ENCODE data around the gene GRM8.

The GRM8 gene

GRCh38 chr7:127252778-127253280 lies at the start of gene GRM8:
TSS of gene GRM8 (minus strand) at chr7:127252941.
- no peak for DNase-seq (ENCODE audit: low read depth in 2 of 2)

DNA sequence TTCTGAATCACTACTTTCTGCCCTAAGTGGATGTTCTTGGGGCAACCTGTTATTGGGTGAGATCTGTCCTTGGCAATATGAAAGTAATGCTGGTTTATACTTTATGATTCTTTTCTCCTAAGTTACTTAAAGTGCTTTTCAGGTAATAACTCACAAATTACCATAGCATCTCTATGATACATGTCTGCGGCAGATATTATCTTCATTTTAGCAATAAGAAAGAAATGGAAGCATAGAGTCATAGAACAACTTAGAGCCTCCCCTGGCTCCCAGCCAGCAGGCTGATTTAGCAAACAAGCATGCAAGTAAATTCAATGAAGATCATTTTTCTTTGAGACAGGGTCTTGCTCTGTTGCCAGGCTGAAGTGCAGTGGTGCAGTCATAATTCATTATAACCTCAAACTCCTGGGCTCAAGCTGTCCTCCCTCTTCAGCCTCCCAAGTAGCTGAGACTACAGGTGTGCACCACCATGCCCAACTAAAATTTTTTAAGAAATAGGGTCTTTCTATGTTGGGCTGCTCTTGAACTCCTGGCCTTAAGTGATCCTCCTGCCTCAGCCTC lies 38.1 kb upstream of the GRM8 start:
- no peak for DNase-seq (ENCODE audit: low read depth in 2 of 2)

GRCh38 chr7:127290116-127290655 lies 37.4 kb upstream of the GRM8 start:
- DNase-seq (ENCODE audit: low read depth in 2 of 2), result no peak

DNA sequence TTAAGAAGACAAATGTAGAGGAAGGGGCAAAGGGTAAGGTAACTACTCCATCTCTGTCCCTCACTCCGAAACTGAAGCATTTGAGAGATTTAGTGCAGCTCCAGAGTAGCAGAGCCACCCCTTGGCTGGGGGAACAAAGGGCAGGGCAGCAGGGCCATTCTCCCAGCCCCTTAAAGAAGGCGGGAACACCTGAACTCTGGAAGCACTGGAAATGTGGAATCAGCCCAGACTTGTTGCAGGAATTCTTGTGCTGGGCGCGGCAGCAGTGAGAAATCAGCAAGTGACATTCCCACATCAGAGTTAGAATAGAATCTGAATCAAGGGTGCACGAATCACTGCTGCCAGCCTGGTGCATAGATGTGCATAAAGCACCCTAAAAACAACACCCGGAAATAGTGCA lies 34.4 kb upstream of the GRM8 start:
- DNase-seq (ENCODE audit: low read depth in 2 of 2), result no peak

DNA sequence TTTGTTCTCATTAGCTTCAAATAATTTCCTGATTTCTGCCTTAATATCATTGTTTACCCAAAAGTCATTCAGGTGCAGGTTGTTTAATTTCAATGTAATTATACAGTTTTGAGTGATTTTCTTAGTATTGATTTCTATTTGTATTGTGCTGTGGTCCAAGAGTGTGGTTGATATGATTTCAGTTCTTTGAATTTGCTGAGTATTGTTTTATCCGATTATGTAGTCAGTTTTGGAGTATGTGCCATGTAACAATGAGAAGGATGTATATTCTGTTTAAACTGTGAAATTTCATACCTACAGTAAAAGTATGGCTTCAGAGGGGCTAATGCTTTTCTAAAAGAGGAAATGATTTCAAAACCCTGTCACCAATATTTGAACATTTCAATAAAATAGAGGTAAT lies 17.4 kb upstream of the GRM8 start:
- no peak for DNase-seq (ENCODE audit: low read depth in 2 of 2)

DNA sequence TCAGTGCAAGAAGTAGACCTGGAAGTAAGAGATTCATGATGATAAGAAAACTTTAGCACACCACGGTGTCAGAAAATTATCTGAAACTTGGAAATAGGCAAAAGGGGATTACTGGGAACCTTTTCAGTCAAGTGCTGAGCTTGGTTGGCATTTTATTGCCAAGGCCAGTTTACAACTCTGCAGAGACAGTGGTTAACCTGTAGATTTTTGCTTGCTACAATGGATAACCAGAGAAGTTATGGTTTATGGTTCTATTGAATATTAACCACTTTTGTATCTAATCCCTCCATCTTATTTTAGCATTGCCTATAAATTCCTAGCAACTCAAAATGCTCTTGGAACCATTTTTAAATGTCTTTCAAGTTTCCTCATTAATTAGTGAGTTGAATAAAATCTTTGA lies 13.3 kb upstream of the GRM8 start:
- DNase-seq (ENCODE audit: low read depth in 2 of 2), result no peak

GRCh38 chr7:127264219-127264618 lies 11.5 kb upstream of the GRM8 start:
- DNase-seq (ENCODE audit: low read depth in 2 of 2), result no peak

GRCh38 chr7:127258111-127258510 lies 5.4 kb upstream of the GRM8 start:
- DNase-seq (ENCODE audit: low read depth in 2 of 2), result no peak

- no peak for DNase-seq (ENCODE audit: low read depth in 2 of 2)
These were observed 4.3 kb upstream of the GRM8 start for GRCh38 chr7:127257086-127257485.

DNA sequence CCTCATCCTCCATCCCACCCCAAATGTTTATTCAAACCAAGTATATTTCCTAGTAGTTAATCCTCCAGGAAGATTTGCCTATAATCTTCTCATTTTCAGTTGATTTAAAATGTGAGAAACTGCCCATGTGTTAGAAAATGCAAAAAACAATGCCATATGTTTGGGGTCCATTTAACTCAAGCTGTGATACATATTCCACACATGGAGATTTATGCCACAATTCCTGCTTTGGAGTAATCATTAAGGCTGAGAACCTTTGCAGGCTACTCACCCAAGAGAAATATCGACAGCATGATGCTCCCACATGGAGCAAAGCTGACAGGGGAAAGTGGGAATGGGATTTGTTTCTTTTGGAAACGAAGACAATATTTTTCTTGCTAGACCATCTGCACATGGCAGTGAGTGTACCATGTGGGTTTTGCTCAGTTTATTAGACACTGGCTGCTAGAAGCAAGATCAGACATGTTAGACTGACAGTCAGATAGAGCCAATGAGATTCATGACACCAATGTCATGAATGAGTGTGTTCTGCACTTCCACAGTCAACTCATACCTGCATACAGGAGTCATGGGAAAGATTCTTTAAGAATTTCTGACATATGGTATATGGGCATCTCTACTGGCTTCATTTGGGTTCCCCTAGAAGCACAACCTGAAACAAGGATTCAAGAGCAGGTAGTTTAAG lies 3.4 kb upstream of the GRM8 start:
- DNase-seq (ENCODE audit: low read depth in 2 of 2), result no peak

- DNase-seq (ENCODE audit: low read depth in 2 of 2), result no peak
These were observed 1.5 kb upstream of the GRM8 start for GRCh38 chr7:127254163-127254684.

- peak; percentile 21 to 29 for DNase-seq (ENCODE audit: low read depth in 2 of 2)
These were observed 781 bp upstream of the GRM8 start for GRCh38 chr7:127253281-127254162.

DNA sequence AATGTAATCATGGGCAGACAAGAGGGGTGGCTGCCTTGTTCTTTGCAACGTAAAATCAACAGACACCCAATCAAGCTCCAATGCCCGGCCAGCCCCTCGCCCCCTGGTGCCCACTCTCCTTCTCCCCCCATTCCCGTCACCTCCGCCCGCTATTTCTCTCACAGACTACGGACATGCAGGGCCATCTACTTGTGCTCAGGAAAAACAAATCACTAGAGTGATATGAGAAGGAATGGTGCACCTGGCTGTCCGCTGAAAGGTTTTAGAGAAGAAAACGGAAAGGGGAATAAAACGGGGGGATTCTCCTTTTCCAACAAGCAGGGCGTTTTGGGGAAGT lies 396 bp downstream of the GRM8 start:
- DNase-seq (ENCODE audit: low read depth in 2 of 2), result no peak

GRCh38 chr7:127251465-127252376 lies 1.0 kb downstream of the GRM8 start:
- no peak for DNase-seq (ENCODE audit: low read depth in 2 of 2)

- no peak for DNase-seq (ENCODE audit: low read depth in 2 of 2)
These were observed 1.7 kb downstream of the GRM8 start for GRCh38 chr7:127251036-127251464.

GRCh38 chr7:127250312-127251035 lies 2.3 kb downstream of the GRM8 start:
- no peak for DNase-seq (ENCODE audit: low read depth in 2 of 2)

DNA sequence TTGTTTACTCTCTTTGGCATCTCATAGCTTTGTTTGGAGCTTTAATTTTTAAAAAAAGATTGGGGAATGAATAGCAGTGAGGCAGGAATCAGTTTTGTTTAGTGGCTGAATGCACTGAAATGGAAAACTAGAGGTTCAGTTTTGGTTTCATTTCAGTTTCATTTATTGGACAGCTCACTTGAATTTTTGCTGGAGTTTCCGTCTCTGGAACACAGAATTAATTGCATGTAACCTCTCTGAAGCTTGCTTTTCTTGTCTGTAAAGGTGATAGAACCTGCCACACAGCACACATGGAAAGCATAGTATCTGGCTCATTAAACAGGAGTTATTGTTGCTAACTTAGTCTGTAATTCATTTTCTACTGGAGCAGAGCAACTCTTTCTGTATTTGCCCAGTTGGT lies 7.1 kb downstream of the GRM8 start:
- no peak for DNase-seq (ENCODE audit: low read depth in 2 of 2)

DNA sequence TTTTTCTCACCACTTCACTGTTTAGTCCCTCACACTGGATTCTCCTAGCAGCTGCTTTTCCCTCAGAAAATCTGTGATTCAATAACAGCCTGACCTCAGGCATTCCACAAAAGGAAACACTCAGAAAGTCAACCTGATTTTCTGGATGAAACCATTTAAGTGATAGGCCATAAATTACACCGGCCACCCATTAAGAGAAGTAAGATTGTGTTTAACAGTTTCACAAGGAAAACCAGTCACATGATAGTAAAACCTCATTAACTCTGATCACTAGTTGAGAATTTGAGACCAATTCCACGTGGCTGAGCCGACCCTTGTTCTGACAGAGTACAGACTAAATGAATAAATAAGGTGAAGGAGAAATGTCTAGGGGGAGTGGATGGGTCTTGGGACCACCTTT lies 7.7 kb downstream of the GRM8 start:
- DNase-seq (ENCODE audit: low read depth in 2 of 2), result no peak

GRCh38 chr7:127239814-127240213 lies 12.9 kb downstream of the GRM8 start:
- no peak for DNase-seq (ENCODE audit: low read depth in 2 of 2)

DNA sequence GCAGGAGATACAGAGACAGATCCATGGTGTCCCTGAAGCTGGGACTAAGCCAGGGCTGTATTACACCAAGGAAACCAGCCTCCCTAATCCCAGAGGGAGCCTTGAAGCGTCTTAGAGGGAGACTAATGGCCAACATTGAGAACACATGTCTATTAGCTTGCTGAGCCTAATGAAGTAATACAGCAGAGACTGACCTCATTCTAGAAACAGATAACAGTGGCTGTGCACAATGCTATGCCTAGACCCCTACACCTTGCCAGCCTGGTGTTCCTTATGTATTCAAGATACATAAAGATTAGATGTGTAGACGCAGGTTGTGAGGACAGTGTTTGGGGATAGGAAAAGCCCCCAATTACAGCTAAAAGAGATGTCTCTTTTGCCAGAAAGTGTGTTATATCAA lies 19.1 kb downstream of the GRM8 start:
- DNase-seq (ENCODE audit: low read depth in 2 of 2), result no peak

GRCh38 chr7:127231415-127231814 lies 21.3 kb downstream of the GRM8 start:
- DNase-seq (ENCODE audit: low read depth in 2 of 2), result no peak
